H9 (cell line): ENCODE measurements around the gene PLCB1. TPM values are rescaled to one million over a fixed set of nuclear protein-coding genes. Genes with fewer than 3 reads are reported as not detected.

Experiments
- DNase-seq: peaks from one replicate; pipeline ENCODE4 v3.0.0-alpha.2; 2017
- H2AFZ ChIP-seq: one replicate; pipeline ENCODE4 v1.6.1; 2013; ENCODE audit warnings: mild to moderate bottlenecking, low read length, control low read depth, moderate library complexity
- H2AK5ac ChIP-seq: 2 replicates; pipeline ENCODE4 v1.6.1; 2013; ENCODE audit warnings: low read length, control low read depth, mixed read lengths; ENCODE audit not compliant: insufficient read length
- H2BK120ac ChIP-seq: one replicate; pipeline ENCODE4 v1.6.1; 2013; ENCODE audit warnings: low read depth, mild to moderate bottlenecking, low read length, control low read depth, inconsistent platforms; ENCODE audit not compliant: poor library complexity, severe bottlenecking
- H2BK12ac ChIP-seq: 2 replicates; pipeline ENCODE4 v1.6.1; 2013; ENCODE audit warnings: low read length, control low read depth, mixed read lengths, low read depth; ENCODE audit not compliant: insufficient read length
- H2BK15ac ChIP-seq: 2 replicates; pipeline ENCODE4 v1.6.1; 2013; ENCODE audit warnings: low read depth, low read length, control low read depth
- H2BK20ac ChIP-seq: one replicate; pipeline ENCODE4 v1.6.1; 2013; ENCODE audit warnings: low read depth, mild to moderate bottlenecking, low read length, control low read depth, inconsistent platforms; ENCODE audit not compliant: poor library complexity, severe bottlenecking
- H2BK5ac ChIP-seq: 2 replicates; pipeline ENCODE4 v1.6.1; 2013; ENCODE audit warnings: low read length, control low read depth, mixed read lengths; ENCODE audit not compliant: insufficient read length
- H3K14ac ChIP-seq: 2 replicates; pipeline ENCODE4 v1.6.1; 2013; ENCODE audit warnings: low read length, control low read depth; ENCODE audit not compliant: insufficient read depth
- H3K18ac ChIP-seq: 2 replicates; pipeline ENCODE4 v1.6.1; 2013; ENCODE audit warnings: low read depth, mild to moderate bottlenecking, mixed read lengths, low read length, control low read depth; ENCODE audit not compliant: insufficient read length
- H3K23ac ChIP-seq: 2 replicates; pipeline ENCODE4 v1.6.1; 2013; ENCODE audit warnings: low read length, control low read depth, mixed read lengths, low read depth; ENCODE audit not compliant: insufficient read length
- H3K23me2 ChIP-seq: 2 replicates; pipeline ENCODE4 v1.6.1; 2013; ENCODE audit warnings: low read depth, mild to moderate bottlenecking, mixed read lengths, low read length, control low read depth; ENCODE audit not compliant: insufficient read length, poor library complexity, severe bottlenecking
- H3K27ac ChIP-seq: 2 replicates; pipeline ENCODE4 v1.5.1; 2013; ENCODE audit warnings: low read length, control low read depth, mixed read lengths, low read depth; ENCODE audit not compliant: insufficient read length
- H3K27me3 ChIP-seq: 2 replicates; pipeline ENCODE4 v1.6.1; 2013; ENCODE audit warnings: low read length, control low read depth, inconsistent platforms; ENCODE audit not compliant: insufficient read depth
- H3K4ac ChIP-seq: 2 replicates; pipeline ENCODE4 v1.6.1; 2013; ENCODE audit warnings: low read depth, mild to moderate bottlenecking, control low read depth, inconsistent platforms, low read length, moderate library complexity
- H3K4me1 ChIP-seq: 2 replicates; pipeline ENCODE4 v1.6.1; 2013; ENCODE audit warnings: low read length, control low read depth, inconsistent platforms; ENCODE audit not compliant: insufficient read depth
- H3K4me2 ChIP-seq: 2 replicates; pipeline ENCODE4 v1.6.1; 2013; ENCODE audit warnings: low read length, control low read depth, mixed read lengths; ENCODE audit not compliant: insufficient read length, insufficient read depth
- H3K56ac ChIP-seq: 2 replicates; pipeline ENCODE4 v1.6.1; 2013; ENCODE audit warnings: low read depth, mild to moderate bottlenecking, mixed read lengths, low read length, control low read depth; ENCODE audit not compliant: insufficient read length
- H3K79me1 ChIP-seq: 2 replicates; pipeline ENCODE4 v1.6.1; 2013; ENCODE audit warnings: low read depth, mild to moderate bottlenecking, moderate library complexity, low read length, control low read depth, inconsistent platforms; ENCODE audit not compliant: insufficient read depth, poor library complexity, severe bottlenecking
- H3K79me2 ChIP-seq: 2 replicates; pipeline ENCODE4 v1.6.1; 2013; ENCODE audit warnings: low read length, control low read depth, inconsistent platforms; ENCODE audit not compliant: insufficient read depth
- H3K9ac ChIP-seq: 2 replicates; pipeline ENCODE4 v1.6.1; 2013; ENCODE audit warnings: low read length, control low read depth, mixed read lengths; ENCODE audit not compliant: insufficient read length; ENCODE audit errors: extremely low read depth
- H3K9me3 ChIP-seq: one replicate; pipeline ENCODE4 v1.6.1; 2013; ENCODE audit warnings: low read depth, low read length, inconsistent platforms; ENCODE audit not compliant: control insufficient read depth
- H3T11ph ChIP-seq: one replicate; pipeline ENCODE4 v1.6.1; 2013; ENCODE audit warnings: mild to moderate bottlenecking, low read length, control low read depth, inconsistent platforms
- H4K20me1 ChIP-seq: one replicate; pipeline ENCODE4 v1.6.1; 2013; ENCODE audit not compliant: control insufficient read depth, insufficient read length, insufficient read depth
- H4K5ac ChIP-seq: 2 replicates; pipeline ENCODE4 v1.6.1; 2013; ENCODE audit warnings: low read depth, mild to moderate bottlenecking, mixed read lengths, low read length, control low read depth; ENCODE audit not compliant: insufficient read length
- H4K8ac ChIP-seq: replicated peaks from 2 replicates; pipeline ENCODE4 v1.6.1; 2013; ENCODE audit warnings: low read length, control low read depth, mixed read lengths, low read depth; ENCODE audit not compliant: insufficient read length
- H4K91ac ChIP-seq: 2 replicates; pipeline ENCODE4 v1.6.1; 2013; ENCODE audit warnings: low read depth, mild to moderate bottlenecking, moderate library complexity, mixed read lengths, low read length, control low read depth; ENCODE audit not compliant: insufficient read length
- H3K27ac Mint-ChIP-seq, 3 experiments: 2 replicates in 2 of 3; 3 replicates in 1 of 3; pipeline ENCODE4 v1.8.0; 2020 to 2021; ENCODE audit warnings: mixed read lengths in 3 of 3, mild to moderate bottlenecking in 1 of 3, moderate library complexity in 1 of 3
- H3K27me3 Mint-ChIP-seq: 2 replicates; pipeline ENCODE4 v1.8.0; 2021; ENCODE audit warnings: low read depth, mild to moderate bottlenecking, moderate library complexity, mixed read lengths
- H3K36me3 Mint-ChIP-seq, 3 experiments: 2 replicates in 2 of 3; 3 replicates in 1 of 3; pipeline ENCODE4 v1.8.0; 2020 to 2021; ENCODE audit warnings: low read depth in 3 of 3, mixed read lengths in 3 of 3; ENCODE audit not compliant: insufficient read depth in 1 of 3
- H3K4me1 Mint-ChIP-seq, 2 experiments: 2 replicates each; pipeline ENCODE4 v1.8.0; 2020; ENCODE audit warnings: mixed read lengths in 2 of 2
- H3K4me3 Mint-ChIP-seq, 2 experiments: 2 replicates in 1 of 2; 3 replicates in 1 of 2; pipeline ENCODE4 v1.8.0; 2020 to 2021; ENCODE audit warnings: mild to moderate bottlenecking in 2 of 2, mixed read lengths in 2 of 2, moderate library complexity in 1 of 2
- H3K9me3 Mint-ChIP-seq, 2 experiments: 2 replicates in 1 of 2; 3 replicates in 1 of 2; pipeline ENCODE4 v1.8.0; 2020; ENCODE audit warnings: mild to moderate bottlenecking in 2 of 2, mixed read lengths in 2 of 2, moderate library complexity in 1 of 2
- total RNA-seq: library from RNA; stranded (reverse); gene quantifications from 2 replicates; pipeline ENCODE4 v1.2.1, GENCODE V29; 2021
- TF ChIP-seq, protein P1 (sequence below): fragments of 200-600 bp; sonication (generic); conservative IDR thresholded peaks from 3 replicates; pipeline ENCODE4 v1.8.0; 2021; ENCODE audit warnings: antibody characterized with exemption, mild to moderate bottlenecking

PLCB1 gene
- total RNA-seq, 1 experiment from 2014 or later = 11.5 TPM

DNA sequence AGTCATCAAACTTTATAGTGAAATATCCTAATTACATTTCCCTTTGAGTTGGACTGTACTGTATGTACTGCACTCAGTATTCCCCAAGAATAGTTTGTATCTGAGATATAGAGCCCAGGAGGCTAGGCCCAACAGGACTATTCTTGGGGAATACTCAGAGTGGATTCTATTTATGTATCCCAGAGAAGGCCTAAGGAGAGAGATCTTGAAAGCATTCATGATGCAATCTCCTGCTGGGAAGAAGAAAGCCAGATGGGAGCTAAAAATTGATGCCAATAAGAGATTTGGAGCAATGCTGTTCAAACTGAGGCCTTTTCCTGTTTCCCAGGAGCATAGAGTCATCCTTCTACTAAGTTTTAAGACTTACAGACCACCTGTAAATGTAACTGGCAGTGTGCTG lies 484.7 kb downstream of the PLCB1 start:
- Mint-ChIP-seq H3K27ac (no peak overlapping the region), H3K27me3 (no peaks in the 10 kb centered on the region), H3K9me3 (no peaks in the 10 kb centered on the region; a peak in 1 of 5 replicates), H3K4me3 (no peak overlapping the region), H3K4me1 (peaks cover 4 to 12% of the 10 kb centered on the region in 2 experiments; a peak in 3 of 4 replicates), H3K36me3 (no peaks in the 10 kb centered on the region)
- H2BK20ac ChIP-seq = no peak overlapping the region
- H3K27ac ChIP-seq = no peak overlapping the region
- H2BK5ac ChIP-seq = no peak overlapping the region
- no peak overlapping the region for H4K5ac ChIP-seq
- H3T11ph ChIP-seq = no peak overlapping the region
- no peak overlapping the region for H3K9ac ChIP-seq
- no peaks in the 10 kb centered on the region for H3K27me3 ChIP-seq
- no peaks in the 10 kb centered on the region for H3K79me1 ChIP-seq
- no peak overlapping the region for H4K8ac ChIP-seq
- H2BK120ac ChIP-seq = no peak overlapping the region
- no peaks in the 10 kb centered on the region for H3K79me2 ChIP-seq
- H2AFZ ChIP-seq = no peak overlapping the region
- no peaks in the 10 kb centered on the region for H3K23me2 ChIP-seq
- H3K56ac ChIP-seq = no peak overlapping the region
- H3K9me3 ChIP-seq = no peaks in the 10 kb centered on the region
- no peak overlapping the region for H3K23ac ChIP-seq
- no peak overlapping the region for H4K91ac ChIP-seq
- H2BK15ac ChIP-seq = no peak overlapping the region
- H3K18ac ChIP-seq = no peak overlapping the region
- H3K4me2 ChIP-seq = no peak overlapping the region
- H3K4me1 ChIP-seq = no peaks in the 10 kb centered on the region
- no peaks in the 10 kb centered on the region for H4K20me1 ChIP-seq
- no peak overlapping the region for H3K4ac ChIP-seq
- DNase-seq = no peak
- no peak overlapping the region for H2AK5ac ChIP-seq
- TF ChIP-seq, protein P1, sequence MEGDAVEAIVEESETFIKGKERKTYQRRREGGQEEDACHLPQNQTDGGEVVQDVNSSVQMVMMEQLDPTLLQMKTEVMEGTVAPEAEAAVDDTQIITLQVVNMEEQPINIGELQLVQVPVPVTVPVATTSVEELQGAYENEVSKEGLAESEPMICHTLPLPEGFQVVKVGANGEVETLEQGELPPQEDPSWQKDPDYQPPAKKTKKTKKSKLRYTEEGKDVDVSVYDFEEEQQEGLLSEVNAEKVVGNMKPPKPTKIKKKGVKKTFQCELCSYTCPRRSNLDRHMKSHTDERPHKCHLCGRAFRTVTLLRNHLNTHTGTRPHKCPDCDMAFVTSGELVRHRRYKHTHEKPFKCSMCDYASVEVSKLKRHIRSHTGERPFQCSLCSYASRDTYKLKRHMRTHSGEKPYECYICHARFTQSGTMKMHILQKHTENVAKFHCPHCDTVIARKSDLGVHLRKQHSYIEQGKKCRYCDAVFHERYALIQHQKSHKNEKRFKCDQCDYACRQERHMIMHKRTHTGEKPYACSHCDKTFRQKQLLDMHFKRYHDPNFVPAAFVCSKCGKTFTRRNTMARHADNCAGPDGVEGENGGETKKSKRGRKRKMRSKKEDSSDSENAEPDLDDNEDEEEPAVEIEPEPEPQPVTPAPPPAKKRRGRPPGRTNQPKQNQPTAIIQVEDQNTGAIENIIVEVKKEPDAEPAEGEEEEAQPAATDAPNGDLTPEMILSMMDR = no peak
- H2BK12ac ChIP-seq = no peak overlapping the region
- H3K14ac ChIP-seq = no peak overlapping the region
